HG03103 (cell line): ENCODE data around the gene APBA1.
"Not testable (repeated sequence)": the region's sequence is repeated elsewhere in the genome, so short reads cannot be mapped to it uniquely, and the experiment has no call there.

Experiments
- ATAC-seq: cut with Tn5 transposase; IDR thresholded peaks from one replicate; pipeline ENCODE4 v1.9.1; 2021; ENCODE audit warnings: low read depth; ENCODE audit not compliant: unreplicated experiment

APBA1 gene

DNA sequence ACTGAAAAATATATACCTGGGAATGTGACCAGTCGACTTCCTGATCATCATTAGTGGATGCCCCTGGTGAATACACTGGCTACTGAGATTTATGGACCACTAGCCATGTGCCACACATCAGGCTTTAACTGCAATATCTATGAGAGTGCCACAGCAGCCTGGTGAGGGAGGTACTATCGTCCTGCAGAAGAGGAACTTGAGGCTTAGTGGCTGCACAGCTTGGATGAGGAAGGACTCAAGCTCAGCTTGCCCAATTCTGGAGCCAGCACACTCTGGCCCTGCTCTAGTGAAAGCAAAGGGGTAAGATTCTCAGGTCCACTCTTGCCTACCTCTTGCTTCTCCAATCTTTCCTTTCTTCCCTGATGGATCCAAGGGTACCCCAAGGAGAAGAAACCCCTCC lies 217.8 kb downstream of the APBA1 start:
- ATAC-seq = no peak

DNA sequence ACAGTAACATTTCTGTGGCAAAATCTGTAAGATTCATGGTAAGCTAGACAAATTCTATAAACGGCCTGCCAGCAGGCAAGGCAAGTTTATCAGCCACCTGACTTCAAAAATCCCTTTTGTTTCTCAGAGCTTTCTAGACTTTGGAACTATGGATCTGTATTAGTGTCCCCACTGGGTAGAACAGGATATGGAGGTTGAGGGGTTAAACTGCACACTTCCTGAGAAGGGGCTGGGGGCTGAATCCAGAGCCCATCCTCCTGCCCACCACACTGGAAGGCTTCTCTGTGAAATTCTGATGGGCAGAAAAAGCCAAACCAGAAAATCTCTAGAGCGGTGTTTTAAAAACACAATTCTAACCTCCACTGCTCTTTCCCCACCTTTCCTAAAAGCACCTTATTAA lies 218.4 kb downstream of the APBA1 start:
- no peak for ATAC-seq

DNA sequence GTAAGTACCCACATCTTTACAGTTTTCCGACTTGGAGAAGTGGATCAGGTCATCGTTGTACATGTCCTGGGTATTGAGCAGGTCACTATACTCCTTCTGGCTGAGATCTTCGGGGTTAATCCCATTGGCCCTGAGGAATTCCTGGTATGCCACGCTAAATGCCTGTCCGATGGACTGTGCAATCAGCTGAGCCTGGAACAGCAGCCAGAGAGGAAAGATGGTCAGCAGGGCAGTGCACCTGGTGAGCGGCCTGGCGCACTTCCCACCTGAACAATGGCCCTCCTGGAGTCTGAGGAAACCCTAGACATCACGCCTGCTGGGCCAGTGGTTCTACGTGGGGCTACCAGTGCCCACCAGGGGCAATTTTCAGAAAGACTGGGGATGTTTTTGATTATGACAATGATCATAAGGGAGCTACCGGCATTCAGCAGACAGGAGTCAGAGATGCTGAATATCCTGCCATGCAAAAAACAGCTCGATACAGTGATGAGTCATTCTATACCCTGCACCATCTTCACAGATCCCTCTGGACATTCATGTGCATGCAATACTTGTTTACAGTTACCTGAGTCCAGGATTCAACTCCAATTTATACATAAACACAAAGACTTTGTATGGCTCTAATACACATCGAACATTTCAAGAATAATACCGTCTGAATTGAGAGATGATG lies 219.9 kb downstream of the APBA1 start:
- no peak for ATAC-seq

DNA sequence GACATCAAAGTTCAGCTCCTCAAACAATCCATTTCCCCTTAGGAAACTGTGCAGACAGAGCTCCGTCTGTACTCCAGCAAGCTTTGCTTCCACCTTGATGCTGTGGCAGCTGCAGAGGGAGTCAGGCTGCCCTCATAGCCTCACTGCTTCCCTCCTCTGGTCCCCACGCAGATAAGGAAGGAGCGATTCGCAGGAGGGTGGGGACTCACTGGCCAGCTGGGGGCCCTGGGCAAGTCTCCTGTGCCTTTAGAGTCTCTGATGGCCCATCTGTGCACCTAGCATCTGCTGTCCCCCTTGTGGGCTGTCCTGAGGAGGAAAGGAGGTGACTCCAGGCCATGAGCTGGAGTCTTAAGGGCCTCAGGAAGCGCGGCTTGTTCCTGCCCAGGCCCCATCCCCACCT lies 225.7 kb downstream of the APBA1 start:
- ATAC-seq = no peak

DNA sequence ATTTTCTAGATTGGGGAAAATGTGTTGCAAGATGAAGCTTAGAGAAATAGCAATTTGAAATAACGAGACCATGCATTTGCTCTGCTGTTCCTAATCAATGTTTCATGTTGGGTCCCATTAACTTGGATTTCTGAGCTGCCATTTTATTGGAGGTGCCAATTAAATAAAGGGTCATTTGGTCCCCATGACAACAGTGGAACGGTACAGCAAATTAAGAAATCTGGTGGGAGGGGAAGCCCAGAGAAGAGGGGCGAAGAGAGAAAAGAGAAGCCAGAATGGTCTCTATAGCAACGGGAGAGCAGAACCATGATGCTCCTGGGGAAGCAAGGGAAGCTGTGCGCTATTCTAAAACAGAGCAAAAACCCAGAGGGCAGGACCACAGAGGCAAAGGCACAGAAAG lies 226.9 kb downstream of the APBA1 start:
- ATAC-seq = no peak

DNA sequence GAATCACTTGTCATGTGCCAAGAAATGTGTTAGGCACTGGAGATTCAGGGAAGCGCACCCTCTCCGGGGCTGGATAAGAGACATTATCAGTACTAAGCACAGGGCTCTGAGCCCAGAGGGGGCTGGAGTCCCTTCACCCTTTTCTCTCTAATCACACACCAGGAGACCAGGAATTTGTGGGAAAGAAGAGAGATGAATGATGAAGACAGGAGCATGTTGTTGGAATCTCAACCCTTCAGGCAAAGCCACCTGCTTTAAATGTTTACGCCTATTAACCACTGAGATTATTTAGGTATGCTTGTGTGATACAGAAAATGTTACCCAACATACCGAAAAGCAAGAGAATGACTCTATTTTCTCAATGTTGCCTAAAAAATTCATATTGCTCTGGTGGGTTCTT lies 227.4 kb downstream of the APBA1 start:
- ATAC-seq = no peak

DNA sequence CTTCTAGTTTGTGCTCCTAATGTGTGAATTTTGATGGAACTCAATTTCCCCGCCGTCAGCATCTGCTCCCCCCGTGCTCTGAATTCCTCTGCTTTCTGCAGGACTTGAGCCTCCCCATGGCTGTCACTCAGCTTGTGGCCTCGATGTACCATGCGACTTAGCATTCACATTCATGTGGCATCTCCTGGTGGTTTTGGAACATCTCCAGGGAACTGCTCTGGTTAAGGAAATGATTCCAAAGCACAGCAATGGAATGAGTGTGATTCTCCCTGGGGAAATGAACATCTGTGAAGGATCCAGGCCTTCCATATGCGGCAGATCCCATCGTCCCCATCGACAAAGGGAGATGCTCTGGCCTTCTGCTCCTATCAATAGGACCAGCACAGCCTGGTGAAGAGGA lies 228.2 kb downstream of the APBA1 start:
- no peak for ATAC-seq

DNA sequence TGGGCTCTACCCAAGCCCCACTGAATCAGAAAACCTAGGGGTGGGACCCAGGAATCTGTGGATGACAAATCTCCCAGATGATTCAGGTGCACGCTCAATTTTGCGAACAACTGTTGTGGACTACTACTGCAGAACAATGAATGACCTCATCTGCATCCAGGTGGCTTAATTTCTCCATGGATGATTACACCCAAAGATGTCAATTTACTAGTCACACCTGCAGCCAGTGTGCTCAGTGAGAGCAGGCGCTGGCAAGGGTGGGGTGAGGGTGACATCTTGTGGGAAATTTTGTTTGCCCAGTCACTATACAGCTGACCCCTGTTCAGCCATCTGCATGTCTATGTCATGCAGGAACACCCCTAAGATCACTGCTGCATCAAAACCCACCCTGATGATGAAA lies 229.0 kb downstream of the APBA1 start:
- ATAC-seq = no peak

DNA sequence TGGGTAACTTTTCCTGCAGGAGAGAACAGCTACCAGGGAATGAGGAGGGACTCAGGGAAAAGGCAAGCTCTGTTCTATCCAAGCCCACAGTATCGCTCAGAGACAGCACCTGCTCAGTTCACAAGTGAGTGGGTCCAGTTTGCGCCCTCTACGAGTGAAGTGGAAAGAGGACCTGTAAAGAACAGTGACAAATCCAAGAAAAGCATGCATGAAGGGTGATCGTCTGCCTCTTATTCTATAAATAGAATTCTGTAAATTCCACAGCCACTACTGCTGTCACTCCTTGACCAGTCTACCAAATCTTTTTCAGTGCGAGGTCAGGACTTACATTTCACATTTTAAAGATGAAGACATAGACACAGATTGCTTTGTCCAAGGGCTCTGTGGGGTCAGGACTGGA lies 229.7 kb downstream of the APBA1 start:
- ATAC-seq = no peak

DNA sequence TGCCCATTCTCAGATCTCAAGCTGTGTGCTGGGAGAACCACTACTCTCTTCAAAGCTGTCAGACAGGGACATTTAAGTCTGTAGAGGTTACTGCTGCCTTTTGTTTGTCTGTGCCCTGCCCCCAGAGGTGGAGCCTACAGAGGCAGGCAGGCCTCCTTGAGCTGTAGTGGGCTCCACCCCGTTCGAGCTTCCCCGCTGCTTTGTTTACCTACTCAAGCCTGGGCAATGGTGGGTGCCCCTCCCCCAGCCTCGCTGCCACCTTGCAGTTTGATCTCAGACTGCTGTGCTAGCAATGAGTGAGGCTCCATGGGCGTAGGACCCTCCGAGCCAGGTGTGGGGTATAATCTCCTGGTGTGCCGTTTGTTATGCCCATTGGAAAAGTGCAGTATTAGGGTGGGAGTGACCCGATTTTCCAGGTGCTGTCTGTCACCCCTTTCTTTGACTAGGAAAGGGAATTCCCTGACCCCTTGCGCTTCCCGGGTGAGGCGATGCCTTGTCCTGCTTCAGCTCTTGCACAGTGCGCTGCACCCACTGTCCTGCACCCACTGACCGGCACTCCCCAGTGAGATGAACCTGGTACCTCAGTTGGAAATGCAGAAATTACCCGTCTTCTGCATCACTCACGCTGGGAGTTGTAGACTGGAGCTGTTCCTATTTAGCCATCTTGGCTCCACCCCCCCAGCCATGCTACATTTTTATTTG lies 231.8 kb downstream of the APBA1 start:
- not testable (repeated sequence) for ATAC-seq

DNA sequence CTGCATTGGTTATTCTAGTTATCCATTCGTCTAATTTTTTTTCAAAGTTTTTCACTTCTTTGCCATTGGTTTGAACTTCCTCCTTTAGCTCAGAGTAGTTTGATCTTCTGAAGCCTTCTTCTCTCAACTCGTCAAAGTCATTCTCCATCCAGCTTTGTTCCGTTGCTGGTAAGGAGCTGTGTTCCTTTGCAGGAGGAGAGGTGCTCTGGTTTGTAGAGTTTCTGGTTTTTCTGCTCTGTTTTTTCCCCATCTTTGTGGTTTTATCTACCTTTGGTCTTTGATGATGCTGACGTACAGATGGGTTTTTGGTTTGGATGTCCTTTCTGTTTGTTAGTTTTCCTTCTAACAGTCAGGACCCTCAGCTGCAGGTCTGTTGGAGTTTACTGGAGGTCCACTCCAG lies 232.5 kb downstream of the APBA1 start:
- not testable (repeated sequence) for ATAC-seq

DNA sequence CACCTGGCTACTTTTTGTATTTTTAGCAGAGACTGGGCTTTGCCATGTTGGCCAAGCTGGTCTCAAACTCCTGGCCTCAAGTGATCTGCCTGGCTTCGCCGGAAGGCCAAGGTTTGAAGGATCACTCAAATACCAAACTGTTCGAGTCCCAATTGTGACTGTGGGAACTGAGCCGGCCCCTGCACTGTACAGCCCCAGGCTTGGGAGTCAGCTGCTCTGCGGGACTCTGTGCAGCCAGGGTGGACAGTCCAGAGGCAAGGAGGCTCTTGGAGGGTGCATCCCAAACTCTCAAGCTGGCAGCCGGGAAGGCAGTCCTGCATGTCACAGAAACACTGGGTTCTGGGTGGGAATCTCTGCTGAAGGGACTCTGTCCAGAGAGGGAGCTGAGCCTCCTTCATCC lies 238.2 kb downstream of the APBA1 start:
- ATAC-seq = no peak

DNA sequence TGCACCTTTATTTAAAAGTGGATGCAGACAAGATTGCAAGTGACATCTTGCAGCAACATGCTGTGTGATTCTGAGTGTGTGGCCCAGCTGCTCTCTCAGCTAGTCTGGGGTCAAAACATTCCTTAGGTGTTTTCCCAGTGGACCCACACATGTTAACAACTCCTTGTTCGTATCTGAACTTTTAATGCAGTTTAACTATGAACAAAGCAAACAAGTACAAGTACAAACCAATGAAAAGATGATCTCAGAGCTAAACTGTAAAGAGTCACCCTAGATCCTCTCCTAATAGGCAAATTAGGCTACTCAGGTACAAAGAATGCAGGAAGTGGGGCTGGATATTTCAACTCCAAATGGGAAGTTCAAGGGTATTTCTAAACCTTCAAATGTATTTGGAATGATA lies 238.8 kb downstream of the APBA1 start:
- ATAC-seq = no peak

DNA sequence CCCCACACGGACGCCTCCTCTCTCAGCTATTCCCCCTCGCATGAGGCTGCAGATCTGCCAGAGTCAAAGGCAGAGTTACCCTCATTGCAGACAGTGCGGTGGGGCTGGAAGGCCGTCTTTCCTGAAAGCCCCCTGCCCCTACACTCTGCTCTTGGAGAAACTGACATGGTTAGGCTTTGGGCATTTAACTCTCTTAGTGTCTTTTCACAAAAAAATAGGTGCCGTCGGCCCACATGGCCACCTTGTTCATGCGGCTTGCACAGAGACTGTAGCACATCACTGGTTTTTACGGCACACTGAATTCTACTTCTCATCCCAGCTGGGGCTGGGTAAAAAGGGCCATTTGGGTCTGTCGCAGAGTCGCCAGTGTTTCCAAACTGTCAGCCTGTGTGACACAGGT lies 239.5 kb downstream of the APBA1 start:
- no peak for ATAC-seq

DNA sequence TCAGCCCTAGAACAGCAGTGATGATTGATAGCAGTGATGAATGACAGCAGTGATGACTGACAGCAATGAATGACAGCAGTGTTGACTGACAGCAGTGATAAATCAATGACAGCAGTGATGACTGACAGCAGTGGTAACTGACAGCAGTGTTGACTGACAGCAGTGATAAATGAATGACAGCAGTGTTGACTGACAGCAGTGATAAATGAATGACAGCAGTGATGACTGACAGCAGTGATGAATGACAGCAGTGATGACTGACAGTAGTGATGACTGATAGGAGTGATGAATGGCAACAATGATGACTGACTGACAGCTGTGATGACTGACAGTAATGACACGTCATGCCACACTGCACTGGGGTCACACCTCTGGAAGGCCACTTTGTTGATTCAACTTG lies 240.4 kb downstream of the APBA1 start:
- ATAC-seq = no peak

DNA sequence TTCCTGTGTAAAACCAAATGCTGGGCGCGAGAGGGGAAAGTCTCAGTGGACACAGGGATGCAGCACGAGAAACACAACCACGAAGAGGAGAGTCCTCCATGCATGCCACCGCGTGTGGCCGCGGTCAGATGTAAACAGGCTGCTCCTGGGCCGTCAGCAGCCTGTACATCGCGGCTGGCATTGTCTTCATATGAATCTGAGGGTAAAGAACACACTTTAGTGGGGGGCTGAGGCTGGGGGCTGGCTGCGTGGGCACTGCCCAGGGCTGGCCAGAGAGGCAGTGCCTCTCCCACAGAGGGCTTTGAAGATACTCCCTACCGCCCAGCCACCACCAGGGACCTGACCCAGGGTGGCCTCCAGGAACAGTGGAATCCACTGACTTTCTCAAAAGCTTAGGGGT lies 241.0 kb downstream of the APBA1 start:
- no peak for ATAC-seq

DNA sequence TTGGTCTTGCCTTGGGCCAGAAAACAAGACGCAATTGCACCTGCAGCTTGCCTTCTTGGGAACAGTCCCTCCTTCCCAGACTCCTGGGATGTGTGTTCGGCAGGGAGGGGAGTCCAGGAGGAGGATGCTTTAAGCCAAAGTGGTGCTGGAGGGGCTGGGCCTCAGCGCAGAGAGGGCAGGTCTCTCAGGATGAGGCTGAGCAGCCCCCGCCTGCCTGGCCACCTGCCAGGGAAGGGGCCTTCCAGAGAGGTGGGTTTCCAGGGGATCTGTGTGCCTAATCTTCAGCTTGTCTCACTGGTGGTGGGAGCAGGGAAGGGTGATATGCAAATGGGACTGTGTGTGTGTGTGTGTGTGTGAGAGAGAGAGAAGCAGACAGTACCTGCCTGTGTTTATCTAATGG lies 242.0 kb downstream of the APBA1 start:
- no peak for ATAC-seq

DNA sequence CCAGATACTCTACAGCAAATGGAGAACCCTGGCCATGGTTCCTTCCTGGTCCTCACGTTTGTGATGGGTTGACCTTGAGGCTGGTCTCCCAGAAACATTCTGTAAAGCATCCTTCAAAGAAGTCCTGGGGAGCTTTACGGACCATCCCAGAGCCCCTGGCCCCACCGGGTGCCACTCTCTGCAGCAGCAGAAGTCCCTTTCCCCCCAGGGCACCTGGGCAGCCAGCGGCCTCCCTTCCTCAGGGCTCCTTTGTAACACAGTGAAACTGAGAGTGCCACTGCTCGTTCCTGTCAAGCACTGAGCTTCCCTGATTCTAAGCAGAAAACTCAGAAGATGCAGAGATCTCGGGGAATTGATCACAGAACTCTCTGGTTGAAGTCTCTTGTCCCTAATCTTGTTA lies 242.9 kb downstream of the APBA1 start:
- ATAC-seq = no peak

DNA sequence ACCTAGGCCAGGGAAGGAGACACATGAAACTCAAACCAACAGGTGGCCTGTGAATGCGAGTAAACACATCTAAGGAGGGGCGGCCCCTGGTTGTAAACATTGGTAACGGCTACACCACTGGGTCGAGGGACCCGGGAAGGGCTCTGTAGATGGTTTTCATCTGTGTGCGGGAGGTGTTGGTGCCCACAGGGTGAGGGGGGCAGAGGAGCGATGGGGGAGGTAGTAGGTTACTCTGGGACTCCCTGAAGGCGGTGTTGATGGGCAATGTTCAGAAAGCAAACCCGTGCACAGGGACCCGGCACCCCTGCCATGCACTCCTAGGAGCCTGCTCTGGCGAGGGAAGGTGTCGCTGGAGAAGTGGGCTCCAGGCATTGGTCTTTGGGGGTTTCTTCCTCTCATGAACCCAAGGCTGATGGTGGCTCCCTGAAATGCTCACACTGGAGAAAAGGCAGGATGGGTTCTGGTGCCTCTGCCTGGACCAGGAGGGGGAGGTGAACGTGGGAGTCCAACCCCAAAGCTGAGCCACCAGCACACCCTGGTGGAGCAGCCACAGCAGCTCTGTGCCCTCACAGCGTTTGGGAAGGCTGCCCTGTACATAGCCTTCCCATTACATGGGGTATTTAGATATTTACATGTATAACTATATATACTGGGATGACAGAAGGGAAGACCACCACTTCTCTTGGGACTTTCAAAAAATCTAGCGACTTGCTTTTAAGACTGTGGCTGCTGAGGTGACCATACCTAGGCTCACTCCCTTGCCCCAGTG lies 244.0 kb downstream of the APBA1 start:
- ATAC-seq = no peak

DNA sequence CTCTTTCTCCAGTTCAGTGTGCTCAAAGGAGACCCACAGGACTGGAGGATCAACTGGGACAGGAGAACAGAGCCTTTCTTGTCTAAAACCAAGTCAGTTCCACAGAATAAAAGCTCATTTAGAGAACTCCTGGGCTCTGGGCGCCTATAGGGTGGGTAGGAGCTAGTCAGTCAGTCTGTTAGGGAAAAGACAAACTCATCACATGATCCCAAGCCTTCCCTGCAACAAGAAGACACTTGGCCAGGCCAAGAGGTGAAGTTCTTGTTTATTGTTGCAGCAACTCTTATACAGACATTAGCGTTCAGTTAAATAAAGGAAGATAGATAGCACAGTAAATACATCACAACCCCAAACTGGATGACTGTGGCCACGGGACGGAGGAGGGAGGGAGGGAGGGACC lies 244.9 kb downstream of the APBA1 start:
- ATAC-seq = no peak

DNA sequence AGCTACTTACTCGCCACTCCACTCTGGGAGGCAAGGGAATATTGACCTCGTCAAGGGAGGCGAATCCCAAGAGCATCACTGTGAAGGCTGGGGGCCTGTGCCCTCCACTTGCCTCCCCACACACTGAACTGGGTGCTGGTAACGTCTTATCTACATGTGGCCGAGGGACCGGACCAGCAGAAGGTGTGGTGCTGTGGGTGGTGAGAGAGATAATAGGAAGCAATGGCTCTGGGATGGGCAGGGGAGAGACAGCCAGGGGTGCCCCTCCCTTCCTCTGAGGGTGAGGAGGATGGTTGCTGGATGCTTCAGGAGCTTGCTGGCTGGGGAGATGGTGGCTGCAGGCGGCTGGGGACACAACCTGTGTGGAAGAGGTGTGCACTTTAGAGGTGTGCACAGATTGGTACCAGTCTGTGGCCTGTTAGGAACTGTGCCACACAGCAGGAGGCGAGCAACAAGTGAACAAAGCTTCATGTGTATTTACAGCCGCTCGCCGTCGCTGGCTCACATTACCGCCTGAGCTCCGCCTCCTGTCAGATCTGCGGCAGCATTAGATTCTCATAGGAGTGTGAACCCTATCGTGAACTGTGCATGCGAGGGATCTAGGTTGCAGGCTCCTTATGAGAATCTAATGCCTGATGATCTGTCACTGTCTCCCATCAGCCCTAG lies 246.9 kb downstream of the APBA1 start:
- ATAC-seq = no peak
